HEK293 (cell line): Measurements from ENCODE around the gene MADCAM1.

Experiments
- HOXA7 ChIP-seq: sonication (generic); formaldehyde crosslinking; IDR thresholded peaks from 2 replicates; pipeline ENCODE4 v1.8.1; 2022; ENCODE audit warnings: missing genetic modification reagents, borderline replicate concordance
- MEIS1 ChIP-seq: sonication (generic); formaldehyde crosslinking; IDR thresholded peaks from 2 replicates; pipeline ENCODE4 v1.8.1; 2022; ENCODE audit warnings: missing genetic modification reagents, mild to moderate bottlenecking, borderline replicate concordance
- MZF1 ChIP-seq: fragments of 450-650 bp; formaldehyde crosslinking; IDR thresholded peaks from 2 replicates; pipeline ENCODE4 v1.5.1; 2017; ENCODE audit warnings: missing biosample characterization, missing genetic modification characterization, borderline replicate concordance
- OSR2 ChIP-seq: fragments of 450-650 bp; formaldehyde crosslinking; IDR thresholded peaks from 2 replicates; pipeline ENCODE4 v1.5.1; 2016; ENCODE audit warnings: missing biosample characterization, missing genetic modification characterization
- REPIN1 ChIP-seq: fragments of 450-650 bp; formaldehyde crosslinking; IDR thresholded peaks from 2 replicates; pipeline ENCODE4 v1.5.1; 2017; ENCODE audit warnings: missing biosample characterization, missing genetic modification characterization, low read depth
- SCRT1 ChIP-seq: fragments of 450-650 bp; formaldehyde crosslinking; IDR thresholded peaks from 2 replicates; pipeline ENCODE4 v1.5.1; 2016; ENCODE audit warnings: missing biosample characterization, missing genetic modification characterization, borderline replicate concordance
- YY2 ChIP-seq: fragments of 450-650 bp; formaldehyde crosslinking; IDR thresholded peaks from 2 replicates; pipeline ENCODE4 v1.5.1; 2016; ENCODE audit warnings: missing biosample characterization, missing genetic modification characterization
- ZNF10 ChIP-seq: fragments of 450-650 bp; formaldehyde crosslinking; IDR thresholded peaks from 2 replicates; pipeline ENCODE4 v1.5.1; 2017; ENCODE audit warnings: missing biosample characterization, missing genetic modification characterization
- ZNF24 ChIP-seq: fragments of 450-650 bp; formaldehyde crosslinking; IDR thresholded peaks from 2 replicates; pipeline ENCODE4 v1.5.1; 2016; ENCODE audit warnings: missing biosample characterization, missing genetic modification characterization
- ZNF341 ChIP-seq: fragments of 450-650 bp; formaldehyde crosslinking; IDR thresholded peaks from 2 replicates; pipeline ENCODE4; 2016; ENCODE audit warnings: low read depth, missing biosample characterization, missing genetic modification characterization
- ZNF473 ChIP-seq: fragments of 450-650 bp; formaldehyde crosslinking; IDR thresholded peaks from 2 replicates; pipeline ENCODE4 v1.5.1; 2017; ENCODE audit warnings: missing biosample characterization, missing genetic modification characterization
- ZNF48 ChIP-seq: fragments of 450-650 bp; formaldehyde crosslinking; IDR thresholded peaks from 2 replicates; pipeline ENCODE4 v1.5.1; 2016; ENCODE audit warnings: missing biosample characterization, missing genetic modification characterization
- ZNF585B ChIP-seq: fragments of 450-650 bp; formaldehyde crosslinking; IDR thresholded peaks from 2 replicates; pipeline ENCODE4 v1.5.1; 2016; ENCODE audit warnings: missing biosample characterization, missing genetic modification characterization
- ZNF629 ChIP-seq: fragments of 450-650 bp; formaldehyde crosslinking; IDR thresholded peaks from 2 replicates; pipeline ENCODE4 v1.5.1; 2017; ENCODE audit warnings: missing biosample characterization, missing genetic modification characterization
- ZNF664 ChIP-seq: fragments of 450-650 bp; formaldehyde crosslinking; IDR thresholded peaks from 2 replicates; pipeline ENCODE4 v1.5.1; 2016; ENCODE audit warnings: missing biosample characterization, missing genetic modification characterization
- ZNF707 ChIP-seq: fragments of 450-650 bp; formaldehyde crosslinking; IDR thresholded peaks from 2 replicates; pipeline ENCODE4 v1.5.1; 2016; ENCODE audit warnings: missing biosample characterization, missing genetic modification characterization
- ZXDB ChIP-seq: fragments of 450-650 bp; formaldehyde crosslinking; IDR thresholded peaks from 2 replicates; pipeline ENCODE4 v1.5.1; 2016; ENCODE audit warnings: missing biosample characterization, missing genetic modification characterization
- TF ChIP-seq, protein P1 (sequence below): fragments of 450-650 bp; formaldehyde crosslinking; IDR thresholded peaks from 2 replicates; pipeline ENCODE4 v1.5.1; 2016; ENCODE audit warnings: missing biosample characterization, missing genetic modification characterization
- TF ChIP-seq, protein P2 (sequence below): fragments of 450-650 bp; formaldehyde crosslinking; optimal IDR thresholded peaks from 2 replicates; pipeline ENCODE3; 2016; ENCODE audit warnings: missing biosample characterization, mild to moderate bottlenecking, missing genetic modification characterization
- TF ChIP-seq, protein P3 (sequence below): fragments of 450-650 bp; formaldehyde crosslinking; IDR thresholded peaks from 2 replicates; pipeline ENCODE4 v1.5.0; 2017; ENCODE audit warnings: missing biosample characterization, missing genetic modification characterization, borderline replicate concordance
- TF ChIP-seq, protein P4 (sequence below): fragments of 450-650 bp; formaldehyde crosslinking; IDR thresholded peaks from 2 replicates; pipeline ENCODE4 v1.5.1; 2016; ENCODE audit warnings: missing biosample characterization, missing genetic modification characterization
- TF ChIP-seq, protein P5 (sequence below): fragments of 450-650 bp; formaldehyde crosslinking; IDR thresholded peaks from 2 replicates; pipeline ENCODE4 v1.5.1; 2016; ENCODE audit warnings: missing biosample characterization, missing genetic modification characterization
- TF ChIP-seq, protein P6 (sequence below): fragments of 450-650 bp; formaldehyde crosslinking; IDR thresholded peaks from 2 replicates; pipeline ENCODE4 v1.5.1; 2016; ENCODE audit warnings: missing biosample characterization, missing genetic modification characterization, borderline replicate concordance
- TF ChIP-seq, protein P7 (sequence below): fragments of 450-650 bp; formaldehyde crosslinking; IDR thresholded peaks from 2 replicates; pipeline ENCODE4 v1.5.1; 2016; ENCODE audit warnings: missing biosample characterization, missing genetic modification characterization
- TF ChIP-seq, protein P8 (sequence below): fragments of 450-650 bp; formaldehyde crosslinking; IDR thresholded peaks from 2 replicates; pipeline ENCODE4 v1.5.1; 2016; ENCODE audit warnings: missing biosample characterization, missing genetic modification characterization

The MADCAM1 gene

DNA sequence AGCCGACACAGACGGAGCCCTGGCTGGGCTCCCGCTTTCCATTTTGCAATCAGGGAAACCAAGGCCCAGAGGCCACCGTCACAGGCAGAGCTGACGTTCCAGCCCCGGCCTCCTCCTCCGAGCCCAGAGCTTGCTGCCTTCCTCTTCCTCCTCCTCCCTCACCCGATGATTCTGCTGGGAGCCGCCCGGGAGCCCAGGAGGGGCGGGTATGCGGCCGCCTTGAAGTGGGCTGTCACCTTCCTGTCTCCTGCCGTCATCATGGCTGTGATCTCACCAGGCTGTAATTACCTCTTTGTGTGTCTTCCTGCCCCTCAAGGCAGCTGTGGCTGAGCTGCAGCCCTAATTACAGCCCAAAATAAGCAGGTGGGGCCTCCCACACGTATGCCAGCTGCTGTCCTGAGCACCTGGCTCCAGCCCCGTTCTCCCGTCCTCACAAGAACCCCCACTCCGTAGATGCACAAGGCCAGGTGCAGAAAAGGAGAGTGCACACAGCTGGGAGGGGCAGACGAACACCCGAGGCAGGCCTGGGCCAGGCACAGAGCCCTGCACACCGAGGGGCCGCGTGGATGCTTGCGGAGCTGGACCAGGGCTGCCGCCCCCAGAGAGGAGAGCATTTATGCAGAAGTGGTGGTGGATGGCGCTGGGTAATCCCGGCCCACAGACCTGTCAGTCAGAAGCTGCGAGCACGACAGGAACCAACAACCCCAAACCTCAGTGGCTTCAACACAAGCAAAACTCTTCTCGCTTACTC lies 15.0 kb downstream of the MADCAM1 start (continued):
- TF ChIP-seq, protein P1, sequence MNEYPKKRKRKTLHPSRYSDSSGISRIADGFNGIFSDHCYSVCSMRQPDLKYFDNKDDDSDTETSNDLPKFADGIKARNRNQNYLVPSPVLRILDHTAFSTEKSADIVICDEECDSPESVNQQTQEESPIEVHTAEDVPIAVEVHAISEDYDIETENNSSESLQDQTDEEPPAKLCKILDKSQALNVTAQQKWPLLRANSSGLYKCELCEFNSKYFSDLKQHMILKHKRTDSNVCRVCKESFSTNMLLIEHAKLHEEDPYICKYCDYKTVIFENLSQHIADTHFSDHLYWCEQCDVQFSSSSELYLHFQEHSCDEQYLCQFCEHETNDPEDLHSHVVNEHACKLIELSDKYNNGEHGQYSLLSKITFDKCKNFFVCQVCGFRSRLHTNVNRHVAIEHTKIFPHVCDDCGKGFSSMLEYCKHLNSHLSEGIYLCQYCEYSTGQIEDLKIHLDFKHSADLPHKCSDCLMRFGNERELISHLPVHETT (tag by site-specific recombination), result peak; percentile 60; the same call in 1 of the 2 replicates
- TF ChIP-seq, protein P2, sequence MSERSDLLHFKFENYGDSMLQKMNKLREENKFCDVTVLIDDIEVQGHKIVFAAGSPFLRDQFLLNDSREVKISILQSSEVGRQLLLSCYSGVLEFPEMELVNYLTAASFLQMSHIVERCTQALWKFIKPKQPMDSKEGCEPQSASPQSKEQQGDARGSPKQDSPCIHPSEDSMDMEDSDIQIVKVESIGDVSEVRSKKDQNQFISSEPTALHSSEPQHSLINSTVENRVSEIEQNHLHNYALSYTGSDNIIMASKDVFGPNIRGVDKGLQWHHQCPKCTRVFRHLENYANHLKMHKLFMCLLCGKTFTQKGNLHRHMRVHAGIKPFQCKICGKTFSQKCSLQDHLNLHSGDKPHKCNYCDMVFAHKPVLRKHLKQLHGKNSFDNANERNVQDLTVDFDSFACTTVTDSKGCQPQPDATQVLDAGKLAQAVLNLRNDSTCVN, result peak; percentile 20
- TF ChIP-seq ZNF341 (no peak), ZNF10 (tag by site-specific recombination) (peak; percentile 91), ZNF473 (tag by site-specific recombination) (no peak), MZF1 (tag by site-specific recombination) (no peak), ZXDB (tag by site-specific recombination) (no peak), MEIS1 (CRISPR knock-in tag) (no peak), YY2 (tag by site-specific recombination) (no peak), ZNF707 (tag by site-specific recombination) (0 out of 2 replicates have a peak, but pooled peaks have one; percentile 22), SCRT1 (tag by site-specific recombination) (no peak), ZNF585B (tag by site-specific recombination) (no peak), ZNF48 (no peak), ZNF629 (peak; percentile 99), REPIN1 (tag by site-specific recombination) (no peak), OSR2 (tag by site-specific recombination) (peak; percentile 88), ZNF24 (no peak), ZNF664 (no peak), HOXA7 (no peak)
- TF ChIP-seq, protein P3, sequence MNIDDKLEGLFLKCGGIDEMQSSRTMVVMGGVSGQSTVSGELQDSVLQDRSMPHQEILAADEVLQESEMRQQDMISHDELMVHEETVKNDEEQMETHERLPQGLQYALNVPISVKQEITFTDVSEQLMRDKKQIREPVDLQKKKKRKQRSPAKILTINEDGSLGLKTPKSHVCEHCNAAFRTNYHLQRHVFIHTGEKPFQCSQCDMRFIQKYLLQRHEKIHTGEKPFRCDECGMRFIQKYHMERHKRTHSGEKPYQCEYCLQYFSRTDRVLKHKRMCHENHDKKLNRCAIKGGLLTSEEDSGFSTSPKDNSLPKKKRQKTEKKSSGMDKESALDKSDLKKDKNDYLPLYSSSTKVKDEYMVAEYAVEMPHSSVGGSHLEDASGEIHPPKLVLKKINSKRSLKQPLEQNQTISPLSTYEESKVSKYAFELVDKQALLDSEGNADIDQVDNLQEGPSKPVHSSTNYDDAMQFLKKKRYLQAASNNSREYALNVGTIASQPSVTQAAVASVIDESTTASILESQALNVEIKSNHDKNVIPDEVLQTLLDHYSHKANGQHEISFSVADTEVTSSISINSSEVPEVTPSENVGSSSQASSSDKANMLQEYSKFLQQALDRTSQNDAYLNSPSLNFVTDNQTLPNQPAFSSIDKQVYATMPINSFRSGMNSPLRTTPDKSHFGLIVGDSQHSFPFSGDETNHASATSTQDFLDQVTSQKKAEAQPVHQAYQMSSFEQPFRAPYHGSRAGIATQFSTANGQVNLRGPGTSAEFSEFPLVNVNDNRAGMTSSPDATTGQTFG (tag by site-specific recombination), result no peak
- TF ChIP-seq, protein P4, sequence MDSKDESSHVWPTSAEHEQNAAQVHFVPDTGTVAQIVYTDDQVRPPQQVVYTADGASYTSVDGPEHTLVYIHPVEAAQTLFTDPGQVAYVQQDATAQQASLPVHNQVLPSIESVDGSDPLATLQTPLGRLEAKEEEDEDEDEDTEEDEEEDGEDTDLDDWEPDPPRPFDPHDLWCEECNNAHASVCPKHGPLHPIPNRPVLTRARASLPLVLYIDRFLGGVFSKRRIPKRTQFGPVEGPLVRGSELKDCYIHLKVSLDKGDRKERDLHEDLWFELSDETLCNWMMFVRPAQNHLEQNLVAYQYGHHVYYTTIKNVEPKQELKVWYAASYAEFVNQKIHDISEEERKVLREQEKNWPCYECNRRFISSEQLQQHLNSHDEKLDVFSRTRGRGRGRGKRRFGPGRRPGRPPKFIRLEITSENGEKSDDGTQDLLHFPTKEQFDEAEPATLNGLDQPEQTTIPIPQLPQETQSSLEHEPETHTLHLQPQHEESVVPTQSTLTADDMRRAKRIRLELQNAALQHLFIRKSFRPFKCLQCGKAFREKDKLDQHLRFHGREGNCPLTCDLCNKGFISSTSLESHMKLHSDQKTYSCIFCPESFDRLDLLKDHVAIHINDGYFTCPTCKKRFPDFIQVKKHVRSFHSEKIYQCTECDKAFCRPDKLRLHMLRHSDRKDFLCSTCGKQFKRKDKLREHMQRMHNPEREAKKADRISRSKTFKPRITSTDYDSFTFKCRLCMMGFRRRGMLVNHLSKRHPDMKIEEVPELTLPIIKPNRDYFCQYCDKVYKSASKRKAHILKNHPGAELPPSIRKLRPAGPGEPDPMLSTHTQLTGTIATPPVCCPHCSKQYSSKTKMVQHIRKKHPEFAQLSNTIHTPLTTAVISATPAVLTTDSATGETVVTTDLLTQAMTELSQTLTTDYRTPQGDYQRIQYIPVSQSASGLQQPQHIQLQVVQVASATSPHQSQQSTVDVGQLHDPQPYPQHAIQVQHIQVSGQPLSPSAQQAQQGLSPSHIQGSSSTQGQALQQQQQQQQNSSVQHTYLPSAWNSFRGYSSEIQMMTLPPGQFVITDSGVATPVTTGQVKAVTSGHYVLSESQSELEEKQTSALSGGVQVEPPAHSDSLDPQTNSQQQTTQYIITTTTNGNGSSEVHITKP (tag by site-specific recombination), result no peak
- TF ChIP-seq, protein P5, sequence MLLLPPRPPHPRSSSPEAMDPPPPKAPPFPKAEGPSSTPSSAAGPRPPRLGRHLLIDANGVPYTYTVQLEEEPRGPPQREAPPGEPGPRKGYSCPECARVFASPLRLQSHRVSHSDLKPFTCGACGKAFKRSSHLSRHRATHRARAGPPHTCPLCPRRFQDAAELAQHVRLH (tag by site-specific recombination), result no peak
- TF ChIP-seq, protein P6, sequence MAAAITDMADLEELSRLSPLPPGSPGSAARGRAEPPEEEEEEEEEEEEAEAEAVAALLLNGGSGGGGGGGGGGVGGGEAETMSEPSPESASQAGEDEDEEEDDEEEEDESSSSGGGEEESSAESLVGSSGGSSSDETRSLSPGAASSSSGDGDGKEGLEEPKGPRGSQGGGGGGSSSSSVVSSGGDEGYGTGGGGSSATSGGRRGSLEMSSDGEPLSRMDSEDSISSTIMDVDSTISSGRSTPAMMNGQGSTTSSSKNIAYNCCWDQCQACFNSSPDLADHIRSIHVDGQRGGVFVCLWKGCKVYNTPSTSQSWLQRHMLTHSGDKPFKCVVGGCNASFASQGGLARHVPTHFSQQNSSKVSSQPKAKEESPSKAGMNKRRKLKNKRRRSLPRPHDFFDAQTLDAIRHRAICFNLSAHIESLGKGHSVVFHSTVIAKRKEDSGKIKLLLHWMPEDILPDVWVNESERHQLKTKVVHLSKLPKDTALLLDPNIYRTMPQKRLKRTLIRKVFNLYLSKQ (tag by site-specific recombination), result no peak
- TF ChIP-seq, protein P7, sequence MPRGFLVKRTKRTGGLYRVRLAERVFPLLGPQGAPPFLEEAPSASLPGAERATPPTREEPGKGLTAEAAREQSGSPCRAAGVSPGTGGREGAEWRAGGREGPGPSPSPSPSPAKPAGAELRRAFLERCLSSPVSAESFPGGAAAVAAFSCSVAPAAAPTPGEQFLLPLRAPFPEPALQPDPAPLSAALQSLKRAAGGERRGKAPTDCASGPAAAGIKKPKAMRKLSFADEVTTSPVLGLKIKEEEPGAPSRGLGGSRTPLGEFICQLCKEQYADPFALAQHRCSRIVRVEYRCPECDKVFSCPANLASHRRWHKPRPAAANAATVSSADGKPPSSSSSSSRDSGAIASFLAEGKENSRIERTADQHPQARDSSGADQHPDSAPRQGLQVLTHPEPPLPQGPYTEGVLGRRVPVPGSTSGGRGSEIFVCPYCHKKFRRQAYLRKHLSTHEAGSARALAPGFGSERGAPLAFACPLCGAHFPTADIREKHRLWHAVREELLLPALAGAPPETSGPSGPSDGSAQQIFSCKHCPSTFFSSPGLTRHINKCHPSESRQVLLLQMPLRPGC (tag by site-specific recombination), result peak; percentile 35; the same call in 1 of the 2 replicates
- TF ChIP-seq, protein P8, sequence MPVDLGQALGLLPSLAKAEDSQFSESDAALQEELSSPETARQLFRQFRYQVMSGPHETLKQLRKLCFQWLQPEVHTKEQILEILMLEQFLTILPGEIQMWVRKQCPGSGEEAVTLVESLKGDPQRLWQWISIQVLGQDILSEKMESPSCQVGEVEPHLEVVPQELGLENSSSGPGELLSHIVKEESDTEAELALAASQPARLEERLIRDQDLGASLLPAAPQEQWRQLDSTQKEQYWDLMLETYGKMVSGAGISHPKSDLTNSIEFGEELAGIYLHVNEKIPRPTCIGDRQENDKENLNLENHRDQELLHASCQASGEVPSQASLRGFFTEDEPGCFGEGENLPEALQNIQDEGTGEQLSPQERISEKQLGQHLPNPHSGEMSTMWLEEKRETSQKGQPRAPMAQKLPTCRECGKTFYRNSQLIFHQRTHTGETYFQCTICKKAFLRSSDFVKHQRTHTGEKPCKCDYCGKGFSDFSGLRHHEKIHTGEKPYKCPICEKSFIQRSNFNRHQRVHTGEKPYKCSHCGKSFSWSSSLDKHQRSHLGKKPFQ (tag by site-specific recombination), result no peak; the same call in 1 of the 2 replicates
